Keratinocyte (primary cell): ENCODE results near the gene ZDHHC12. TPM values are rescaled to one million over a fixed set of nuclear protein-coding genes. Genes with fewer than 3 reads are reported as not detected.
"Not testable (repeated sequence)": the region's sequence is repeated elsewhere in the genome, so short reads cannot be mapped to it uniquely, and the experiment has no call there.

Experiments
- DNase-seq: peaks from one replicate; pipeline ENCODE4 v3.0.0-alpha.2; 2011; ENCODE audit warnings: low read depth, missing footprints, low spot score
- FAIRE-seq: peaks from 2 replicates; lab custom pipeline; 2011; peaks lifted over from hg19 to GRCh38; lab: Jason Lieb, UNC
- H2AFZ ChIP-seq: 2 replicates; pipeline ENCODE4 v1.6.0; 2012; ENCODE audit warnings: low read length, control low read depth, inconsistent platforms; ENCODE audit not compliant: control insufficient read depth
- H3K27ac ChIP-seq: 2 replicates; pipeline ENCODE4 v1.5.1; 2011; ENCODE audit warnings: low read length; ENCODE audit not compliant: control insufficient read depth, insufficient read depth
- H3K27me3 ChIP-seq: 3 replicates; pipeline ENCODE4 v1.6.0; 2011; ENCODE audit warnings: low read length; ENCODE audit not compliant: control insufficient read depth, insufficient read depth; ENCODE audit errors: extremely low read depth
- H3K36me3 ChIP-seq, 2 experiments: 2 replicates in 1 of 2; 3 replicates in 1 of 2; pipeline ENCODE4 v1.5.1; 2011; ENCODE audit warnings: low read length in 2 of 2, mild to moderate bottlenecking in 1 of 2; ENCODE audit not compliant: control insufficient read depth in 2 of 2, insufficient read depth in 2 of 2; ENCODE audit errors: extremely low read depth in 1 of 2
- H3K4me1 ChIP-seq: 3 replicates; pipeline ENCODE4 v1.5.1; 2011; ENCODE audit warnings: low read length; ENCODE audit not compliant: control insufficient read depth, insufficient read depth; ENCODE audit errors: extremely low read depth
- H3K4me2 ChIP-seq: 3 replicates; pipeline ENCODE4 v1.6.0; 2011; ENCODE audit warnings: low read depth, low read length; ENCODE audit not compliant: control insufficient read depth, insufficient read depth; ENCODE audit errors: extremely low read depth
- H3K4me3 ChIP-seq, 3 experiments: fragments of 200-600 bp in 1 of 3; sonication (generic) in 1 of 3; 2 replicates in 2 of 3; 3 replicates in 1 of 3; pipeline ENCODE4 v1.5.1; 2011 to 2016; ENCODE audit warnings: low read length in 3 of 3, mild to moderate bottlenecking in 3 of 3, control low read depth in 2 of 3, inconsistent platforms in 1 of 3, low read depth in 1 of 3, mixed read lengths in 1 of 3, mixed run types in 1 of 3, moderate library complexity in 1 of 3; ENCODE audit not compliant: control insufficient read depth in 2 of 3, insufficient read depth in 2 of 3; ENCODE audit errors: extremely low read depth in 1 of 3
- H3K79me2 ChIP-seq: 2 replicates; pipeline ENCODE4 v1.6.0; 2012; ENCODE audit warnings: low read length; ENCODE audit not compliant: control insufficient read depth, insufficient read depth
- H3K9ac ChIP-seq: 3 replicates; pipeline ENCODE4 v1.6.0; 2011; ENCODE audit warnings: low read length; ENCODE audit not compliant: control insufficient read depth, insufficient read depth; ENCODE audit errors: extremely low read depth
- H3K9me1 ChIP-seq: 3 replicates; pipeline ENCODE4 v1.6.0; 2011; ENCODE audit warnings: low read length; ENCODE audit not compliant: control insufficient read depth, insufficient read depth; ENCODE audit errors: extremely low read depth
- H3K9me3 ChIP-seq: 2 replicates; pipeline ENCODE4 v1.5.1; 2012; ENCODE audit warnings: low read depth, low read length; ENCODE audit not compliant: control insufficient read depth
- H4K20me1 ChIP-seq: 3 replicates; pipeline ENCODE4 v1.6.0; 2011; ENCODE audit warnings: low read length; ENCODE audit not compliant: control insufficient read depth, insufficient read depth; ENCODE audit errors: extremely low read depth
- EZH2 ChIP-seq: IDR thresholded peaks from one replicate; pipeline ENCODE4 v1.6.1; 2012; ENCODE audit warnings: inconsistent platforms, mild to moderate bottlenecking, low read length, moderate library complexity
- dilution Hi-C: fragments of 300-500 bp; cut with MboI; formaldehyde crosslinking; loops from one replicate; pipeline ENCODE4 v1.7.0; 2020; ENCODE audit warnings: low sequenced_read_pairs; ENCODE audit not compliant: extremely low pct_ligation_motif_present
- polyA plus RNA-seq, 5 experiments: library from polyadenylated mRNA; depleted of rRNA in 3 of 5; stranded (reverse) in 3 of 5; stranded (forward) in 1 of 5; unstranded in 1 of 5; fragments of >200 nt; gene quantifications; 1 replicate in 1 of 5; 2 replicates in 3 of 5; 3 replicates in 1 of 5; pipeline versions ENCODE4 v1.2.1 to v1.2.3, GENCODE V29; 2011 to 2012; ENCODE audit warnings: missing spikeins in 2 of 5, low read depth in 1 of 5, low replicate concordance in 1 of 5
- TF ChIP-seq, protein P1 (sequence below), 3 experiments: IDR thresholded peaks in 1 of 3; conservative IDR thresholded peaks in 1 of 3; optimal IDR thresholded peaks in 1 of 3; 2 replicates in 2 of 3; 3 replicates in 1 of 3; pipeline versions ENCODE3 to v1.5.1; 2011; ENCODE audit warnings: low read length in 3 of 3, mild to moderate bottlenecking in 3 of 3, moderate library complexity in 2 of 3, control low read depth in 1 of 3, inconsistent platforms in 1 of 3; ENCODE audit not compliant: insufficient read depth in 2 of 3; ENCODE audit errors: extremely low read depth in 1 of 3

The ZDHHC12 gene
- polyA plus RNA-seq, 1 donor (not counting 4 experiments of a cell fraction or from before 2014, with no cell fraction given): 24.1 TPM

DNA sequence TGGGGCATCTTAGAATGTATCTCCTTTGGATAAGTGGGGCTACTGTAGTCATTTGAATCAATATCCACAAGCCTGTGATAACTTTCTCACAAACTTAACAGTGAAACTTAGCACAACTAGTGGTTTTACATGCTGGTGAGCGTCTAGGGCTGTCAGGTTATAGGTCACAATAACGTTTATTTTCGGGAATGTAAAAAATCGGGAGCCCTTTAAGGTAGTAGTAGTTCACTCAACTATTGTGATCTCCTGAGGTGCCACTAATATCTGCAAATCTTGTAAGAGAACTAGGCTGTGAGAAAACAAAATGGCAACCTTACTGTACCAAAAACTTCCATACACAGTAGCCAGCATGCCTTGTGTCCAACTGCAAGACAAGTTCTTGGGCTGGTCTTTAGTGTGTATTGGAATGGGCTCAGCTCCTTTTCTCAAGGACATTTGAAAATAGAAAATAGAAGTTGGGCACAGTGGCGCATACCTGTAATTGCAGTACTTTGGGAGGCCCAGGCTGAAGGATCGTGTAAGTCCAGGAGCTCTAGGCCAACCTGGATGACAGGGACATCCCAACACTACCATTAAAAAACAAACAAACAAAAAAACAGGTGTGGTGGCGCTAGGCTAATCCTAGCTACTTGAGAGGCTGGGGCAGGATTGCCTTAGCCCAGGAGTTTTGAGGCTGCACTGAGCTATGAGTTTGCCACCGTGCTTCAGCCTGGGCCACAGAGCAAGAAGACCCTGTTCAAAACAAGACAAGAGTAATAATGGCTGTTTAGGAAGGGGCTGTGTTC, 26.8 kb downstream of the ZDHHC12 start:
- Histone ChIP-seq H3K36me3 (peaks cover 4 to 21% of the 10 kb centered on the region in 2 experiments), H3K4me1 (no peaks in the 10 kb centered on the region), H3K4me2 (no peak overlapping the region), H3K79me2 (peaks cover 5% of the 10 kb centered on the region), H3K9ac (no peak overlapping the region), H3K27me3 (no peaks in the 10 kb centered on the region), H2AFZ (no peak overlapping the region), H3K27ac (no peak overlapping the region), H3K9me1 (no peaks in the 10 kb centered on the region), H3K4me3 (no peak overlapping the region), H4K20me1 (no peaks in the 10 kb centered on the region), H3K9me3 (no peaks in the 10 kb centered on the region)
- dilution Hi-C loops: no loop called here
- DNase-seq: no peak
- no peak for FAIRE-seq
- no peak for TF ChIP-seq EZH2
- TF ChIP-seq, protein P1, sequence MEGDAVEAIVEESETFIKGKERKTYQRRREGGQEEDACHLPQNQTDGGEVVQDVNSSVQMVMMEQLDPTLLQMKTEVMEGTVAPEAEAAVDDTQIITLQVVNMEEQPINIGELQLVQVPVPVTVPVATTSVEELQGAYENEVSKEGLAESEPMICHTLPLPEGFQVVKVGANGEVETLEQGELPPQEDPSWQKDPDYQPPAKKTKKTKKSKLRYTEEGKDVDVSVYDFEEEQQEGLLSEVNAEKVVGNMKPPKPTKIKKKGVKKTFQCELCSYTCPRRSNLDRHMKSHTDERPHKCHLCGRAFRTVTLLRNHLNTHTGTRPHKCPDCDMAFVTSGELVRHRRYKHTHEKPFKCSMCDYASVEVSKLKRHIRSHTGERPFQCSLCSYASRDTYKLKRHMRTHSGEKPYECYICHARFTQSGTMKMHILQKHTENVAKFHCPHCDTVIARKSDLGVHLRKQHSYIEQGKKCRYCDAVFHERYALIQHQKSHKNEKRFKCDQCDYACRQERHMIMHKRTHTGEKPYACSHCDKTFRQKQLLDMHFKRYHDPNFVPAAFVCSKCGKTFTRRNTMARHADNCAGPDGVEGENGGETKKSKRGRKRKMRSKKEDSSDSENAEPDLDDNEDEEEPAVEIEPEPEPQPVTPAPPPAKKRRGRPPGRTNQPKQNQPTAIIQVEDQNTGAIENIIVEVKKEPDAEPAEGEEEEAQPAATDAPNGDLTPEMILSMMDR (optimal IDR thresholded peaks at IDR 0.05 in 1 of 3, IDR thresholded peaks at IDR 0.05 in 1 of 3, conservative IDR thresholded peaks at IDR 0.05 in 1 of 3; ENCODE audit: extremely low read depth in 1 of 3, insufficient read depth in 2 of 3, low read length in 3 of 3): no peak

GRCh38 chr9:128694344-128694743, 29.6 kb downstream of the ZDHHC12 start:
- Histone ChIP-seq H3K27me3 (no peaks in the 10 kb centered on the region), H3K4me1 (peaks cover 6% of the 10 kb centered on the region), H3K9me3 (no peaks in the 10 kb centered on the region), H3K36me3 (peaks cover 6 to 30% of the 10 kb centered on the region in 2 experiments), H3K27ac (no peak overlapping the region), H3K4me3 (no peak overlapping the region), H2AFZ (no peak overlapping the region), H3K9me1 (no peaks in the 10 kb centered on the region), H3K79me2 (peaks cover 28% of the 10 kb centered on the region), H3K4me2 (no peak overlapping the region), H4K20me1 (peaks cover 4% of the 10 kb centered on the region), H3K9ac (no peak overlapping the region)
- TF ChIP-seq, protein P1 (optimal IDR thresholded peaks at IDR 0.05 in 1 of 3, IDR thresholded peaks at IDR 0.05 in 1 of 3, conservative IDR thresholded peaks at IDR 0.05 in 1 of 3; ENCODE audit: extremely low read depth in 1 of 3, insufficient read depth in 2 of 3, low read length in 3 of 3): no peak
- TF ChIP-seq EZH2: no peak
- no peak for FAIRE-seq
- dilution Hi-C loops: no loop called here
- no peak for DNase-seq

GRCh38 chr9:128693738-128694137, 30.2 kb downstream of the ZDHHC12 start:
- DNase-seq, H3K9me1 ChIP-seq, H3K4me3 ChIP-seq, H3K4me2 ChIP-seq, H2AFZ ChIP-seq, H3K9ac ChIP-seq, H3K27me3 ChIP-seq, H4K20me1 ChIP-seq, H3K27ac ChIP-seq, dilution Hi-C loops, FAIRE-seq, H3K9me3 ChIP-seq, H3K4me1 ChIP-seq: not testable (repeated sequence)
- peaks cover 6 to 30% of the 10 kb centered on the region in 2 experiments for H3K36me3 ChIP-seq
- peaks cover 28% of the 10 kb centered on the region for H3K79me2 ChIP-seq
